ENCODE results near the gene FBLL1. TPM values are rescaled to one million over a fixed set of nuclear protein-coding genes. Genes with fewer than 3 reads are reported as not detected.

Gene FBLL1
- total RNA-seq, 1 donor from 2014 or later: not detected

Small RNA genes within 50 kb of the gene (microRNA-seq; reads per million reads assigned to microRNA genes)
- gene MIR103A1 (not detected), gene MIR103B1 (not detected)

Other genes with a start within 250 kb of the FBLL1 start
- 1.8 TPM for gene WWC1, start 237.7 kb upstream of the FBLL1 start, total RNA-seq
- gene RARS1, start 42.8 kb upstream of the FBLL1 start, total RNA-seq: 41.8 TPM
- 26.1 TPM for gene PANK3, start 50.1 kb downstream of the FBLL1 start, total RNA-seq

Data from Right ventricle myocardium superior (tissue), 1 donor.